Measurements from ENCODE around the gene RAB20.
"Not testable (repeated sequence)": the region's sequence is repeated elsewhere in the genome, so short reads cannot be mapped to it uniquely, and the experiment has no call there.

The RAB20 gene

DNA sequence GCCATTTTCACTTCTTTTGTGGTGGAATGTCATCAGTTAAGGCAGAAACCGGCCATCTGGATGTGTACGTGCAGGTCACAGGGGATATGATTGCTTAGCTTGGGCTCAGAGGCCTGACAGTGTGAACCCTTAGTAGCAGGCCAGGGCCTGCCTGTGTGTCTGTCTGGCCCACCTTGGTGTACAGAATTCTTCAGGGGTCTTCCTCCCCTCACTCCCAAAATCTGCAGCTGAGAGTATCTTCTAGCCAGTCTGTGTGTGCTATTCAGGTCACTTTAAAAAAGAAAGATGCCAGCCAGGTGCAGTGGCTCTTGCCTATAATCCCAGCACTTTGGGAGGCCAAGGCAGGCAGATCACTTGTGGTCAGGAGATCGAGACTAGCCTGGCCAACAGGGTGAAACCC is 74.6 kb downstream of the RAB20 start:
- DNase-seq = not testable (repeated sequence)

DNA sequence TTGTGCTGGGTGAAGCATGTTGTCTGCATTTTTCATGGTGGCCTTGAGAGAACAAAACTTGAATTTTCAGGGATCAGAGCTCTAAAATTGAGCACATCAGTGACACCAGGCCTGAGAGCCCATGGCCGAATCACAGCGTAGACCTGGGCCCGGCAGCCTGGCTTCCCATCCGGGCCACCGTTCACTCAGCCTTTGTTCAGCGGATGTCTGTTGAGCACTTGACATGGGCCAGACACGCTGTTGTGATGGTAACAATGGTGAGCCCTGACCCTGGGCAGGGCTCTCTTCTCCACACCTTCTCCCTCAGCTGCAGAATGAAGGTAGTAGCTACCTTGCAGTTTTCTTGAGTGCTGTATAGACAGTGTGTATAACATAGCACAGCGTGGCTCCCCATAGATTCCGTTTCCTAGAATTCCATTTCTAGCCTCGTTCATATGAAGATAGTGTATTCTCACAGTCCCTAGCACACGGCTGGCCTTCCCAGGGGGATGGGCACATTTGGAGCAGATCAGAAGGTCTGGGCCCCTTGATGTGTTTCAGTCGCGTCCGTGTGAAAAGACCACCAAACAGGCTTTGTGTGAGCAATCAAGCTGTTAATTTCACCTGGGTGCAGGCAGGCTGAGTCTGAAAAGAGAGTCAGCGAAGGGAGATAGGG is 75.3 kb downstream of the RAB20 start:
- DNase-seq = no peak

DNA sequence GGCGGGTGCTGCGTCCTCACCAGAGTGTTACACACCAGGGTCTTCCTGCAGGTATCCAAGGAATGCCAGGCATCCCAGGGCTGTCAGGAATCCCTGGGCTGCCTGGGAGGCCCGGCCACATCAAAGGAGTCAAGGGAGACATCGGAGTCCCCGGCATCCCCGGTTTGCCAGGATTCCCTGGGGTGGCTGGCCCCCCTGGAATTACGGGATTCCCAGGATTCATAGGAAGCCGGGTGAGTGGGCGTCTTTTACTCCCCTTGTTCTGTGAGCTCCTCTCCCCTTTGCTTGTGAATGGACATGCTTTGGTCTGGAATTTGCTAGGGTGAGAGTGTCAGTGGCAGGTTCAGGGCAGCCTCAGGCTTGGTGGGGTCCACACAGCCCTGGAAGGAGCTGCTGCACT is 75.9 kb downstream of the RAB20 start:
- DNase-seq = no peak

DNA sequence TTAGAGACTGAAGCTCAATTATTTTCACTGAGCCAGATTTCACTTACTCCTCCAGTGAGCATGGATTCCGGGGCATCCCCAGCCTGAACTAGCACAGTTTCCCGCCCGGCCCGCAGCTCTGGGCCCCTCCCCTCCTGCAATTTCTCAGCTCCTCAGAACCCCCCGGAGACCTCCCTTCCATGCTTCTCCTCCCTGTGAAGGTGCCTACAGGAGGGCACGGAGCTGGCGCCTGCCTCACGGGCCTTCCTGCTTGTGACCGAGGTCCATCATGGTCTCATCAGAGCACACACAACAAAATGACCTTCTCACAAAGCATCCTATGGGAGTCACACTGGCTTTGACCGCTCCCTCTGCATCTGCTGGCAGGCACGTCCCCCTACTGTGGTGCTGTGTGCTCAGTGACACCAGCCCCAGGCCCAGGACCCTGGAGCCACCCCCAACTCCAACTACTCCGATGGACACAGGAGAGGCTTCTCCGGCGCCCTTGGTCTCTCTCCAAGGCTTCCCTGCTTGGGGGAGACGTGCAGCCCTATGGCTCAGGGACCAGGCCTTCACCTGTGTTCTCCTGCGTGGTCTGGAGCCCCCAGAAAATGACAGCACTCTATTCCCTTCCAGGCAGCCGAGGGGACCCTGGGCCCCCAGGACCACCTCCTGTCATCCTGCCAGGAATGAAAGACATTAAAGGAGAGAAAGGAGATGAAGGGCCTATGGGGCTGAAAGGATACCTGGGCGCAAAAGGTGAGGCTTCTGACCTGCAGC is 77.1 kb downstream of the RAB20 start:
- no peak for DNase-seq

DNA sequence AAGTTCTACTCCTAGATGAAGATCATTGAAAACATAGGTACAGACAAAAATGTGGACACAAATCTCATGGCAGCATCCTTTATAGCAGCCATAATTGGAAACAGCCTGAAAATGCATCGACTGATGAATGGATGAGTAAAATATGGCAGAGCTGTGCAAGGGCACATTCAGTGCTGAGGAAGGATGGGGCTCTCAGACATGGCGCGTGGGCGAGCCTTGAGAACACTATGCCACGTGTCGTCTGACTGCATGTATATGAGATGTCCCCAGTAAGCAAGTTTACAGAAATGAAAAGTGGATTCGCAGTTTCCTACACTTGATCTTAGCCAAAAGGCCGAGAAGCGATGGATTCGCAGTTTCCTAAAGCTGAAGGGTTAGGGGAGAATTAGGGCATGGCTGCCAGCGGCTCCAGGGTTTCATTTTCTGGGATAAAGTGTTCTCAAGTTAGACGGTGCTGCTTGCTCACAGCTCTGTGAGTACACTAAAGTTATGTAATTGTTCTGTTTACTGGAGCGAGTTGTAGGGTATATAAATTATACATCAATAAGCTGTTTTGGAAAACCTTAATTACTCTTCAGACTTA is 78.0 kb downstream of the RAB20 start:
- no peak for DNase-seq

DNA sequence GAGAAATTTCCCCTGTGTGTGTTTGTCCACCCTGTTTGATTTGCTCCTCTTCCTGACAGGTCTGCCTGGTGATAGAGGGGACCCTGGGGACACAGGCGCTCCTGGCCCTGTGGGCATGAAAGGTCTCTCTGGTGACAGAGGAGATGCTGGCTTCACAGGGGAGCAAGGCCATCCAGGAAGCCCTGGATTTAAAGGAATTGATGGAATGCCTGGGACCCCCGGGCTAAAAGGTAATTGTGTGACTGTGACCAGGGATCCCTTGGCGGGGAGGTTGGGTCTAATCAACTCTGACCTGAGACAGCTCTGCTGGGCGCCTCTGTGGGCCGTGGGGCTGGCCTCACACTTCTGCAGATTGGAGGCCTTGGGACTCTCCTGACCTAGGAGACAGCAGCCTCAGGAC is 81.4 kb downstream of the RAB20 start:
- DNase-seq = no peak

DNA sequence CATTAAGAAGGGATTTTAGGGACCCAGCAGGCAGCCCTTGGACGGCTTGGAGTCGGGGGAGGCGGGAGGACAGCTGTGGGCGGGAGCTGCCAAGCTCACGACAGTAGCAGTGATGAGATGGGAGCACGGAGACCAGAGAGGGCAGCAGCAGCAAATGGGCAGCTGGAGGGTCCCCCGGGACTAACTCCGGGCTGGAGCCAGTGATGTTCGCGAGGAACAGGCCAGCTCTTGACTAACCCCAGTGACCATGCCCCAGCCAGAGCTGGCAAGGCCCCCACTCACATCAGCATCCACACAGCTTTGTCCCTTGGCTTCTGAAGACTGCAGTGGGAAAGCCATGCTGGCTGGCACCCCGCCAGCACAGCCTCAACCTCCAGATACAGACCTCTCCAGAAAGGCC is 81.9 kb downstream of the RAB20 start:
- DNase-seq = no peak

DNA sequence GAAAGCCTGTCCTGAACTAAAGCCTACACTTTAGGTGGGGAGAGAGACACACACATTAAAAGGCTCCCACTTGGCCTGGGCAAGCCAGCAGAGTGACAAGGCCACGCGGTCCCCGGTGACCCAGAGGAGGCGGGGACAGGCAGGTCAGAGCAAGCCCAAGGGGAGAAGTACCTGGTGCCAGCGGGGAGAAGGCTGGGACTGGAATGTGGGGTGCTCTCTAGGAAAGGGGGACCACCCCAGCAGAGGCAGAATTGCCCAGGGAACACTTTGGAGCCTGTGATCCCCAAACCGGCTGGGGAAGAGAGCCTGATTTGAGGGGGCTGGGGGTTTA is 82.3 kb downstream of the RAB20 start:
- no peak for DNase-seq

DNA sequence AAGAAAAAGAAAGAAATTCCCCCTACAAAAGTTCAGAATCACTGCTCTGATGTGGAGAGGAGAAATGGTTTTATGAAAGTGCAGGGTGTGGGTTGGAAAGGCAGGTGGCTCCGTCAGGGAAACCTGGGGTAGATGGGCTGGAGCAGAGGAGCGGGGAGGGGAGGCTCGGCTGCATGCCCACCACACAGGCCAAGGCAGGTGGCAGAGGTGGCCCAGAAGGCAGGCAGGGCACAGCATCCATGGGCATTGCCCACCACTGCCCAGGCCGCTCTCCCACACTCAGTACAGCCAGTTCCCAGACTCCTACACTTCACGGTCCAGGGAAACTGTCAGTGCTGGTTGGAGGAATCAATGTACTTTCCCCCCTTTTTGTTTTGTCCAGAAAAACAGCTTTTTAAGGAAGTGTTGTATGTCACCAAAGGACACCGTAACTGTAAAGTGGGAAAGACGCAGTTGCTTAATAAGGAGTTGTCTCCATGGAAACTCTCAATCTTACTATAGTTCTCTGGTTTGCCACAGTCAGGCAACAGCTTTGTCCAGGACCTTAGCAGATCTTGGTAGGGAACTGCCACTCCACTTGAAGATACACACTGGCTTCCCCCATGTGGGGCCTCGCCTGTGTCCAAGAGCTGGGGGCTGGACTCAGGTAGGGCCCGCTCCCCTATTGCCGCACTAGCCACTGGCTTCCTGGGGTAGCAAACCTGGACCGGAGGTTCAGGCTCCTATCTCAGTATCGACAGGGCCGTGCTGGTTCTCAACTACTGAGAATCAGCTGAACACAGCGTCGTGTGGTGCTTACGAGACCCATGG is 82.9 kb downstream of the RAB20 start:
- no peak for DNase-seq

DNA sequence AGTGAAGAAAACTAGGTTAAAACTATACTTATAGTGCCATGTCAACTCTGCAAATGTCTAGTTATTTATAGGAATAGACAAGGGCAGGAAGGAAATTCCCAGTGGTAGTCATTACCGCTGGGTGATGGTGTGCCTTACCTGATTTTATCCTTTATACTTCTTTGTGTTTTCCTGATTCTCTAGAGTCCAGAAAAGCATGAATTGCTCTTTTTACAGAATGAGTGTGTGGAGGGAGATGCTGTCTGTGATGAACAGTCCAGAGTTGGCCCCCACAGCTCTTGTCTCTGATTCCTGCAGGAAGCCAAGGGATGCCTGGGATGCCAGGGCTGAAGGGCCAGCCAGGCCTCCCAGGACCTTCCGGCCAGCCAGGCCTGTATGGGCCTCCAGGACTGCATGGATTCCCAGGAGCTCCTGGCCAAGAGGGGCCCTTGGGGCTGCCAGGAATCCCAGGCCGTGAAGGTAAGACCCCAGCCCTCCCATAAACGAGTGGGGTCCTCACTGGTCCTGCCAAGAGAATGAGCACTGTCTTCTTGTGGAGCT is 83.7 kb downstream of the RAB20 start:
- no peak for DNase-seq

DNA sequence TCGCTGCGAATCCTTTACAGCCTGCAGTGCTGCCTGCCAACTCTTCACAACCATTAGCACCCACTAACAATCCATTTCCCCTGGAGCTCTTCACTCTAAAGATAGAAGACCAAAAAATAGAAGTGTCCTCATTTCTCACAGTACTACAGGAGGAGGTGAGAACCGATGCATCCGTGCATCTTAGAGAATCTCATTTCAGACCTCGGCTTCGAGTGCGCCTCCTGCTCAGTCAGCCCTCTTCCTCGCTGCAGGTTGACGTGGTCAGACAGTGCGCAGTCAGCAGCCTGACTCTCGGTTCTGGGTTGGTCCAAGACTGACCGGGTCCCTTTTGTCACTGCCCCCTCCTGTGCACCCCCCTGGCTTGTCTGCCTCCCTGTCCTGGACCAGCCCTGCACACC is 85.3 kb downstream of the RAB20 start:
- no peak for DNase-seq

DNA sequence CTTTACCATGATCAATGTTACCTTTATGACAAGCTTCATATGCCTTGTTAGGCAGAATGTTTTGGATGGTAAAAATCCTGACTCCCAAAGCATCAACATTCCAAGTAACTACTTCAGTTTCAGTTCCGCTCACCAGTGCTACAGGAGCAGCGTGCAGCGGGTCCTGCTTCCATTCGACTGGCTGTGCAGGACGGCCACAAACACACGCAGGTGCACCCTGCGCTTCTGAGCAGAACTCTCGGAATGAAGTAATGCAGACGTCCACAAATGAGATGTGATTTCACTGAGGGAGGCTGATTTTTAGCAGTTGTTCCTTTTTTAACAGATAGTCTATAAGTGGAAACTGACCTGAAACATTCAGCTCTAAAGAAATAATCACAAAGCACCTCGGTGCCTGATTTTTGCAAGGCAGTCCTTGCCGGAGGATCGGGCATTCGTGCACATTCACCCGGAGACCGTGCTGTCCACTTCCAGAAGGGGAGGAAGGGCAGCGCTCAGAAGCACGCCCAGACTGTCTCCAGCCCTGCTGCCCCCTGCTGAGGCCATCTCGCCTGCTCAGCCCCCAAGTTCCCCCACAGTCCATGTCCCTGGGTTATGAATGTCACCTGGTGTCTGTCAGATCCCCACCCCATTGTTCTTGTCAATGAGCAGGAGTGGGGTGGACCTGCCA is 85.8 kb downstream of the RAB20 start:
- no peak for DNase-seq

DNA sequence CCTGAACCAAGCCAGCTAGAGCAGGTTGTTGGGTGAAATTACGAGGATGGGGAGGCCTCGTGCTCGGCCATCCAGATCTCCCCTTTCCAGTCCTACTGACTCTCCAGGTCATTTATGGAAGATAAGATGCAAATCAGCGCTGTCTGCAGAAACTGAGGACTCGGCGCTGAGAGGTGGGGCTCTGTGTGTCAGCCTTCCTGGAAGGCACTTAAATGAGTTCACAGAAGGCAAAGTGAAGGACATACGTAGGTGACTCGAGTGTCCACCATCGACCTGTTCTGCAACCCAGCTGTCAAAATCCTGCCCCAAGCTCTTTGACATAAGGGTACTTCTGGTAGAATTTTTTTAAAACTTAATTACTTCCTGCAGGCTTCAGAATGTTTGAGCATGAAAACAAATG is 86.4 kb downstream of the RAB20 start:
- DNase-seq = no peak

DNA sequence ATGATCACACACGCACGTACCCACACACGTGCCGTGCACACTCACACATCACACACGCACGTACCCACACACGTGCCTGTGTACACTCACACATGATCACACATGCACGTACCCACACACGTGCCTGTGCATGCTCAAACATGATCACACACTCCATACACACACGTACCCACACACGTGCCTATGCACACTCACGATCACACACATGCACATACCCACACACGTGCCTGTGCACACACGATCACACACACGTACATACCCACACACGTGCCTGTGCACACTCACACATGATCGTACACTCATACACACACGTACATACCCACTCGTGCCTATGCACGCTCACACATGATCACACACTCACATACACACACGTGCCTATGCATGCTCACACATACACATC is 86.8 kb downstream of the RAB20 start:
- no peak for DNase-seq

Data from NCI-H2081 (cell line).